Hepatocyte (in vitro differentiated cells): ENCODE measurements around the gene CAPG.

Source experiments
- EZH2phosphoT487 ChIP-seq: fragments of 200-600 bp; sonication (generic); IDR thresholded peaks from one replicate; pipeline ENCODE4 v1.6.1; 2018; ENCODE audit warnings: antibody characterized with exemption, mild to moderate bottlenecking, low read depth, moderate library complexity; ENCODE audit not compliant: unreplicated experiment, severe bottlenecking
- TF ChIP-seq, protein P1 (sequence below): fragments of 200-600 bp; sonication (generic); IDR thresholded peaks from 2 replicates; pipeline ENCODE4 v1.5.1; 2016; ENCODE audit warnings: antibody characterized with exemption, mild to moderate bottlenecking; ENCODE audit not compliant: poor library complexity

DNA sequence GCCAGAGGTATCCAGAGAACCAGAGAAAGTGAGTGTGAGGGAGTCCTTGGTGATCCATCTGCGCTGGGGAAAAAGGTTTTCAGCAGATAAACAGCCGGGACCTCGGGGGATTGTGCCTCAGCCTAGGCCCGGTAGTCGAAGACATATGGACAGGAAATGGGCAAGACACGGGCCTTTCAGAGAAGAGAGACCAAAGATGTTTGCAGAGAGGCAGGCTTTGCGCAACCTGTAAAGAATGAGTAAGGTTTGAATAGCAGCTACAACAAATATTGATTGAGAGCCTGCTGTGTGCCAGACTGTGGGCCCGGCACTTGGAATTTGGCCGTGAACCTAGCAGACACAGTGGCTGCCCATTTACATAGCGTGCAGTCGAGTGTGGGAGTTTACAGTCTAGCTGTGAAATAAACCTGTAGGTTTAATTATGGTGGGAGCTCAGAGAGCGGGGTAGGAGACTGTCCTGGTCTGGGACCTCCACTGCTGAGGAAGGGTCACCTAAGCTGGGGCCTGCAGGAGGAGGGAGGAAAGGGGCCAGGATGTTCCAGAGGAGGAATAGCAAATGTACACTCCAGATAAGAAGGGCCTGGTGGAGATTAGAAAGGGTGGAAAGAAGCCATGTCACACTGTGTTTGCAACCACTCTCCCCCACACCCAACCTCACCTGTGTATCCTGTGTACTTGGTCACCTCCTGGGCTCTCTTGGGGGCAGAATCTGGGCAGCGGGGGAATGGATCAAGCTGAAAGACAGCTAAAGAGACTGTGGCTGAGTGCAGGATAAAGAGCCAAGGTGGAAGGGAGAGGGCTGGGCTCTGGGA, 11.3 kb upstream of the CAPG start:
- TF ChIP-seq, protein P1, sequence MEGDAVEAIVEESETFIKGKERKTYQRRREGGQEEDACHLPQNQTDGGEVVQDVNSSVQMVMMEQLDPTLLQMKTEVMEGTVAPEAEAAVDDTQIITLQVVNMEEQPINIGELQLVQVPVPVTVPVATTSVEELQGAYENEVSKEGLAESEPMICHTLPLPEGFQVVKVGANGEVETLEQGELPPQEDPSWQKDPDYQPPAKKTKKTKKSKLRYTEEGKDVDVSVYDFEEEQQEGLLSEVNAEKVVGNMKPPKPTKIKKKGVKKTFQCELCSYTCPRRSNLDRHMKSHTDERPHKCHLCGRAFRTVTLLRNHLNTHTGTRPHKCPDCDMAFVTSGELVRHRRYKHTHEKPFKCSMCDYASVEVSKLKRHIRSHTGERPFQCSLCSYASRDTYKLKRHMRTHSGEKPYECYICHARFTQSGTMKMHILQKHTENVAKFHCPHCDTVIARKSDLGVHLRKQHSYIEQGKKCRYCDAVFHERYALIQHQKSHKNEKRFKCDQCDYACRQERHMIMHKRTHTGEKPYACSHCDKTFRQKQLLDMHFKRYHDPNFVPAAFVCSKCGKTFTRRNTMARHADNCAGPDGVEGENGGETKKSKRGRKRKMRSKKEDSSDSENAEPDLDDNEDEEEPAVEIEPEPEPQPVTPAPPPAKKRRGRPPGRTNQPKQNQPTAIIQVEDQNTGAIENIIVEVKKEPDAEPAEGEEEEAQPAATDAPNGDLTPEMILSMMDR, result no peak
- no peak for TF ChIP-seq EZH2phosphoT487
